HepG2 (cell line): ENCODE data around the gene OR7G2. TPM values are rescaled to one million over a fixed set of nuclear protein-coding genes. Genes with fewer than 3 reads are reported as not detected.

Source experiments
- ATAC-seq: fragments of 200-7000 bp; cut with Tn5 transposase; 3 replicates; pipeline ENCODE4 v1.9.1; 2020; ENCODE audit warnings: mild to moderate bottlenecking, moderate library complexity
- BruUV-seq: library from RNA; stranded (reverse); fragments of 400-500 nt; replicated peaks from 2 replicates; lab custom pipeline; 2021; lab: Mats Ljungman, UMichigan
- CTCF ChIA-PET: fragments of 300-600 bp; formaldehyde crosslinking; extraction: SDS; loops from one replicate; lab custom pipeline; 2021; ENCODE audit warnings: low total read pairs, inconsistent platforms, low intra/inter-chr PET ratio; lab: Yijun Ruan, JAX
- POLR2A ChIA-PET: fragments of 350-600 bp; sonication (Branson Sonifier 250); formaldehyde crosslinking; loops from one replicate; lab custom pipeline; 2020; ENCODE audit warnings: antibody characterized with exemption, inconsistent platforms; lab: Yijun Ruan, JAX
- DNase-seq: peaks from one replicate; pipeline ENCODE4 v3.0.0-alpha.2; 2015; ENCODE audit warnings: low spot score
- FAIRE-seq: peaks from 3 replicates; lab custom pipeline; 2011; peaks lifted over from hg19 to GRCh38; lab: Jason Lieb, UNC
- H2AFZ ChIP-seq: one replicate; pipeline ENCODE4 v1.6.1; 2011; ENCODE audit warnings: low read length, inconsistent platforms
- H3K27ac ChIP-seq: fragments of 300-600 bp; 3 replicates; pipeline ENCODE4 v1.8.0; 2011; ENCODE audit warnings: mixed run types, mild to moderate bottlenecking, mixed read lengths, low read length, inconsistent platforms; ENCODE audit not compliant: insufficient read depth; ENCODE audit errors: extremely low read length
- H3K27me3 ChIP-seq, 2 experiments: fragments of 200-600 bp in 1 of 2; 2 replicates in 1 of 2; 3 replicates in 1 of 2; pipeline versions ENCODE4 v1.6.0 to v1.8.0; 2011; ENCODE audit warnings: low read length in 2 of 2, mild to moderate bottlenecking in 2 of 2, moderate library complexity in 2 of 2, inconsistent platforms in 1 of 2; ENCODE audit not compliant: insufficient read depth in 2 of 2, control insufficient read depth in 1 of 2
- H3K36me3 ChIP-seq, 2 experiments: fragments of 200-600 bp in 1 of 2; replicated peaks in 1 of 2; 2 replicates in 1 of 2; 3 replicates in 1 of 2; pipeline versions ENCODE4 v1.5.1 to v1.8.0; 2011; ENCODE audit warnings: low read length in 2 of 2, inconsistent platforms in 1 of 2; ENCODE audit not compliant: insufficient read depth in 2 of 2, control insufficient read depth in 1 of 2
- H3K4me1 ChIP-seq: 2 replicates; pipeline ENCODE4 v1.5.1; 2012; ENCODE audit warnings: low read length, inconsistent platforms; ENCODE audit not compliant: insufficient read depth
- H3K4me2 ChIP-seq: 2 replicates; pipeline ENCODE4 v1.6.0; 2011; ENCODE audit warnings: low read depth, low read length, inconsistent platforms
- H3K4me3 ChIP-seq, 3 experiments: fragments of 200-600 bp in 1 of 3; sonication (generic), shearing (Covaris generic) in 1 of 3; replicated peaks in 1 of 3; 2 replicates each; pipeline ENCODE4 v1.5.1; 2011 to 2016; ENCODE audit warnings: low read length in 3 of 3, inconsistent platforms in 2 of 3, low read depth in 2 of 3, mild to moderate bottlenecking in 2 of 3, control low read depth in 1 of 3, mixed read lengths in 1 of 3; ENCODE audit not compliant: insufficient read depth in 1 of 3
- H3K79me2 ChIP-seq: one replicate; pipeline ENCODE4 v1.6.1; 2011; ENCODE audit warnings: low read length, inconsistent platforms; ENCODE audit not compliant: insufficient read depth
- H3K9ac ChIP-seq: 2 replicates; pipeline ENCODE4 v1.6.0; 2011; ENCODE audit warnings: mild to moderate bottlenecking, low read depth, low read length, inconsistent platforms; ENCODE audit not compliant: insufficient read depth
- H3K9me3 ChIP-seq: 2 replicates; pipeline ENCODE4 v1.5.1; 2012; ENCODE audit warnings: mild to moderate bottlenecking, low read length
- H4K20me1 ChIP-seq: 2 replicates; pipeline ENCODE4 v1.6.0; 2011; ENCODE audit warnings: inconsistent platforms, mild to moderate bottlenecking, low read length, moderate library complexity; ENCODE audit not compliant: insufficient read depth
- HNRNPK ChIP-seq: fragments of 200-400 bp; formaldehyde crosslinking; IDR thresholded peaks from 2 replicates; pipeline ENCODE4 v1.6.1; 2018; ENCODE audit warnings: low read length, low read depth, moderate library complexity, mild to moderate bottlenecking; ENCODE audit not compliant: poor library complexity, severe bottlenecking
- HNRNPL ChIP-seq: fragments of 200-400 bp; formaldehyde crosslinking; IDR thresholded peaks from 2 replicates; pipeline ENCODE4 v1.6.1; 2017; ENCODE audit warnings: mild to moderate bottlenecking, low read depth, low read length
- HOXA9 ChIP-seq: sonication (generic); formaldehyde crosslinking; IDR thresholded peaks from 2 replicates; pipeline ENCODE4 v1.8.1; 2022; ENCODE audit warnings: missing genetic modification reagents, mild to moderate bottlenecking, moderate library complexity, borderline replicate concordance
- MXD3 ChIP-seq: IDR thresholded peaks from 2 replicates; pipeline ENCODE4 v1.6.1; 2016; ENCODE audit warnings: mild to moderate bottlenecking, missing biosample characterization, missing genetic modification reagents
- SUZ12 ChIP-seq: fragments of 150-350 bp; IDR thresholded peaks from 2 replicates; pipeline ENCODE4 v1.6.1; 2014; ENCODE audit warnings: low read depth, low read length
- TBP ChIP-seq: sonication (generic); formaldehyde crosslinking; IDR thresholded peaks from 2 replicates; pipeline ENCODE4 v1.5.0; 2020; ENCODE audit warnings: missing genetic modification reagents
- ZNF280D ChIP-seq: sonication (generic); formaldehyde crosslinking; IDR thresholded peaks from 2 replicates; pipeline ENCODE4 v1.5.1; 2020; ENCODE audit warnings: mild to moderate bottlenecking, missing genetic modification reagents
- ZNF737 ChIP-seq: sonication (generic); formaldehyde crosslinking; IDR thresholded peaks from 2 replicates; pipeline ENCODE4 v1.5.0; 2020; ENCODE audit warnings: missing genetic modification reagents, mild to moderate bottlenecking, borderline replicate concordance
- WGBS: methylation state at CpG from one replicate; pipeline ENCODE4 v1.1.6; 2017; ENCODE audit warnings: low lambda C conversion rate; 5-methylcytosine and 5-hydroxymethylcytosine counted together
- in situ Hi-C: cut with HindIII; loops from 2 replicates; pipeline ENCODE4 v1.10.0; 2017; ENCODE audit warnings: low pct_unique_long_range_greater_than_20kb; ENCODE audit not compliant: extremely low pct_ligation_motif_present
- intact Hi-C: fragments of 100-400 bp; cut with micrococcal nuclease; formaldehyde crosslinking; loops from one replicate; pipeline ENCODE4 v1.10.0; 2022; ENCODE audit not compliant: unreplicated experiment
- polyA plus RNA-seq, 8 experiments: library from polyadenylated mRNA; depleted of rRNA in 3 of 8; stranded (reverse) in 7 of 8; unstranded in 1 of 8; fragments of >200 nt; fragmentation: Illumina TruSeq in 4 of 8; extraction: Trizol in 4 of 8; gene quantifications; 2 replicates each; pipeline versions ENCODE4 v1.2.1 to v1.2.3, GENCODE V29; 2011 to 2016; ENCODE audit warnings: low read depth in 4 of 8, missing spikeins in 1 of 8, mixed read lengths in 1 of 8; ENCODE audit not compliant: insufficient read depth in 1 of 8
- total RNA-seq, 5 experiments: library from RNA; depleted of rRNA; stranded (reverse); fragments of >200 nt; fragmentation: Illumina TruSeq; extraction: Trizol; gene quantifications; 2 replicates each; pipeline ENCODE4 v1.2.3, GENCODE V29; 2016; ENCODE audit warnings: low read depth in 1 of 5
- TF ChIP-seq, protein P1 (sequence below): sonication (generic); formaldehyde crosslinking; conservative IDR thresholded peaks from 2 replicates; pipeline ENCODE4 v1.8.1; 2023; ENCODE audit warnings: missing genetic modification reagents

The OR7G2 gene
- total and polyA plus RNA-seq, 2 of the 13 experiments (the other 11 are each of a cell fraction or from before 2014, with no cell fraction given): not detected

DNA sequence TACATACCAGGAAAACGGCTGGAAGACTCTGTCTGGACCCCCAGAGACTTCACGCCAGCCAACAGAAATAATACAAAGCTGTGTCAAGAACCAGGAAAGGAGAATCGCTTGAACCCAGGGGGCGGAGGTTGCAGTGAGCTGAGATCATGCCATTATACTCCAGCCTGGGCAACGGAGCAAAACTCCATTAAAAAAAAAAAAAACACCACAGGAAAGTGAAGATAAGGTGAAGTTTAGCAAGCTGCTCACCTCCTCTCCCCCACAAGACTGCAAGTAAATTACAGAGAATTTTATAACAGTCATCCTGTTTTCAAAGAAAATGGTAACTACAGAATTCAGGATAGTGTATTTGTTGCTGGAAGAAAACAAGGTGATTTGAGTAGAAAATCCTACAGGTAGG is 9.3 kb upstream of the OR7G2 start:
- Histone ChIP-seq H3K36me3 (no peaks in the 10 kb centered on the region), H3K4me3 (no peak overlapping the region), H3K79me2 (no peaks in the 10 kb centered on the region), H4K20me1 (no peaks in the 10 kb centered on the region), H3K4me2 (no peak overlapping the region), H3K27ac (no peak overlapping the region), H3K9me3 (no peaks in the 10 kb centered on the region), H2AFZ (no peak overlapping the region), H3K9ac (no peak overlapping the region), H3K4me1 (no peaks in the 10 kb centered on the region), H3K27me3 (no peaks in the 10 kb centered on the region)
- ATAC-seq: no peak
- TF ChIP-seq TBP: no peak
- no peak for TF ChIP-seq HNRNPK
- TF ChIP-seq HOXA9: no peak
- TF ChIP-seq ZNF737: no peak
- TF ChIP-seq MXD3 (CRISPR knock-in tag): no peak
- TF ChIP-seq SUZ12: no peak
- TF ChIP-seq, protein P1, sequence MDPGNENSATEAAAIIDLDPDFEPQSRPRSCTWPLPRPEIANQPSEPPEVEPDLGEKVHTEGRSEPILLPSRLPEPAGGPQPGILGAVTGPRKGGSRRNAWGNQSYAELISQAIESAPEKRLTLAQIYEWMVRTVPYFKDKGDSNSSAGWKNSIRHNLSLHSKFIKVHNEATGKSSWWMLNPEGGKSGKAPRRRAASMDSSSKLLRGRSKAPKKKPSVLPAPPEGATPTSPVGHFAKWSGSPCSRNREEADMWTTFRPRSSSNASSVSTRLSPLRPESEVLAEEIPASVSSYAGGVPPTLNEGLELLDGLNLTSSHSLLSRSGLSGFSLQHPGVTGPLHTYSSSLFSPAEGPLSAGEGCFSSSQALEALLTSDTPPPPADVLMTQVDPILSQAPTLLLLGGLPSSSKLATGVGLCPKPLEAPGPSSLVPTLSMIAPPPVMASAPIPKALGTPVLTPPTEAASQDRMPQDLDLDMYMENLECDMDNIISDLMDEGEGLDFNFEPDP: no peak
- no peak for TF ChIP-seq ZNF280D (CRISPR knock-in tag)
- TF ChIP-seq HNRNPL: no peak
- no peak for FAIRE-seq
- CTCF ChIA-PET: no interaction called here
- BruUV-seq: no TSS peak
- no peak for DNase-seq
- POLR2A ChIA-PET: no interaction called here
- 22% methylated on average over 5 of the region's 5 CpGs for WGBS
- intact Hi-C loops: no loop called here
- in situ Hi-C loops: no loop called here
